ENCODE data around the gene VWA5A.

The VWA5A gene, protein sequence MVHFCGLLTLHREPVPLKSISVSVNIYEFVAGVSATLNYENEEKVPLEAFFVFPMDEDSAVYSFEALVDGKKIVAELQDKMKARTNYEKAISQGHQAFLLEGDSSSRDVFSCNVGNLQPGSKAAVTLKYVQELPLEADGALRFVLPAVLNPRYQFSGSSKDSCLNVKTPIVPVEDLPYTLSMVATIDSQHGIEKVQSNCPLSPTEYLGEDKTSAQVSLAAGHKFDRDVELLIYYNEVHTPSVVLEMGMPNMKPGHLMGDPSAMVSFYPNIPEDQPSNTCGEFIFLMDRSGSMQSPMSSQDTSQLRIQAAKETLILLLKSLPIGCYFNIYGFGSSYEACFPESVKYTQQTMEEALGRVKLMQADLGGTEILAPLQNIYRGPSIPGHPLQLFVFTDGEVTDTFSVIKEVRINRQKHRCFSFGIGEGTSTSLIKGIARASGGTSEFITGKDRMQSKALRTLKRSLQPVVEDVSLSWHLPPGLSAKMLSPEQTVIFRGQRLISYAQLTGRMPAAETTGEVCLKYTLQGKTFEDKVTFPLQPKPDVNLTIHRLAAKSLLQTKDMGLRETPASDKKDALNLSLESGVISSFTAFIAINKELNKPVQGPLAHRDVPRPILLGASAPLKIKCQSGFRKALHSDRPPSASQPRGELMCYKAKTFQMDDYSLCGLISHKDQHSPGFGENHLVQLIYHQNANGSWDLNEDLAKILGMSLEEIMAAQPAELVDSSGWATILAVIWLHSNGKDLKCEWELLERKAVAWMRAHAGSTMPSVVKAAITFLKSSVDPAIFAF

DNA sequence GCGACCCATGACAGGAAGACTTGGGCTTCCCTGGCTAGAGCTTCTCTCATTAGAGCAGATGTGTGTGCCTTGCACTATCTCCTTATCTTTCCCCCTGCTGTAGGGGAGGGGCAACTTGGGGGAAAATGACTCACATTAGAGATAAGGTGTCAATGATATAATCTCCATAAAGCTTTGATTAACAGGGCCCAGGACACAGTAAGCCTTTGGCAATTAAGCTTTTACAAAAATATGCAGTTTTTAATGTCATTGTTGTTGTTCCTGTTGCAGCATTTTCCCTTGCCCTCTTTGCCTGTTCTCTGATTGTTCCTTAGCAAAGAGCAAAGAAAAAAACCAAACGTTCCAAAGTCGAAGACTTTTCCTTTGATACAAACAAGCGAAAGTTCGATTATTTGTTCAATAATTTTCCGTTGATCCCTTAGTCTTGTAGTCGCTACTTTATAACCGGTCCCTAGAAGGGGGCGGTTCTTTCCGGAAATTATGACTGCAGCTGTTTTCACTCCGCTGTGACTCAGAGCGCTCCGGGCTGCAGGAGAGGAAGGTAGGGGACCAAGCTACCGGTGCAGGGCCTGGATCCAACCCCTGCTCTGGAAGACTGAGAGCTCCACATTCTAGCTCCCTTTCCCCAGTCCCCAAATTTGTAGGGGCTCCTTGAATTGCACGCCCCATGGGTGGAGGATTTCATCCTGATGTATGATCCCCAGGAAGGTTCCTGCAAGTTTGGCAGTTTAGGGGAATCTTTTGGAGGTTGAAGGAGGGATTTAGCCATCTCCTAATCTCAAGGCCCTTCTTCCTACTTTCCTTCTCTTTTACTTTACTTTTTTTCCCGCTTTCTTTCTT is at the start of gene VWA5A:
Gene VWA5A (plus strand): TSS at position 509 of the 840 bp plus-strand sequence. CDS start 2,062 bp downstream, outside the sequence.
- DNase-seq: peak; percentile 77

DNA sequence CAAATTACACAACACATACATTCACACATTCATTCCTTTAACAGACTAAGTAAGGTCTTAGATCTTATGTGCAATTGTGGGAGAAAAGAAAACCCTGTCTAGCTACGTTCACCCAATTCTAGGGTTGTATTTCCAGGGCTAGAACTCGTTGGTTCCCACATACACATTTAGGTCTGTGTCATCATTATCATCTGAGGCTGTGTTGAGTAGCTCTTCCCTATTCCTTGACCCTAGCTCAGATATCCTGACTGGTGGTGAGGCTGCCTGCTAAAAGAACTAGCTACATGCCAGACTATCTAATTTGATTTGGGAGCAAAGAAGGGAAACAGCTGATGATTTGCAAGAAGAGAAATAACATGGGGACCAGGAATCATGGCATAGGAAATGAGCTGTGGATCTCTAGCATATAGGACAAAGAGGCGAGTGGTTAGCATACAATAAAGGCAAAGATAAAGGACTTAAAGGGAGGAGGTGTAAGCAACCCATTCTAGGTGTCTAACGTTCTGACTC is 46.6 kb upstream of the VWA5A start:
- no peak for DNase-seq

DNA sequence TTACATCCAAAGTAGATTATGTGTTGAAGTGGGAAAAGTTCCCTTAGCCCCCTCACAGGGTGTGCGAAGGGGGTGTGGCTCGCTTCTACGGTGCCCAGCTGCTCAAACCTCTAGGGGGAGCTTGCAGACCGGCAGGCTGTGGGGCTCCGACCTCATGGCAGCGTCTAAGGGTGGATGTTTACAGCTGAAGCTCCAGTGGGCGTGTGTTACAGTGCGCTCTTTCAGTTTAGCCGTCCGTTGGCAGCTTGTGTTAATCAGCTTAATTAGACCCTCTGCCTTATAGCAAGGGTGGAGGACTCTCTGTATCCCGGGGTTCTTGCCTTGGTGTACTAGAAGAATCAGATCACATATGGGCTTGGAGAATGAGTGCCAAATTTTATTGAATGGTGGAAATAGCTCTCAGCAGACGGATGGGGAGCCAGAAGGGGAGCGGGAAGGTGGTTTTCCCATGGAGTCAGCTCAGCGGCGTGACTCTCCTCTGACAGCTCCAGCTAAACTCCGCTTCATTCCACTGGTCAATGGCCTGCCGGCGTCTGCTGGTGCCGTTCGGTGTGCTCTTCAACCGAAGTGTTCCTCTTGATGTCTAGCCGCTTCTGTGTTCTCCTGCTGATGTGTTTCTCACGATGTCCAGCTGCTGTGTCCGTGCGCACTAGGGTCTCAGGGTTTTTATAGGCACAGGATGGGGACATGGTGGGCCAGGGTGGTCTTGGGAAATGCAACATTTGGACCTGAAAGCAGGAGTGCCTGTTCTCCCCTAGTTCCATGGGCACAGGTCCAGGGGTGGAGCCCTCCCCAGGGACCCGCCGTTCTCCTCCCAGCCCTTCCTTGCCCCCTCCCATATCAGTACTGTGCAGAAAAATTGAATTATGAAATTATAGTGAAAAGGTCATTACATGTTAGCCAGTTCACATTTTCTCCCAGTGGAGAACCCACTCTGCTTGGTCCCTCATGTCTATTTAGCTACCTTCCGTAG is 45.5 kb upstream of the VWA5A start:
- peak; percentile 15 for DNase-seq

DNA sequence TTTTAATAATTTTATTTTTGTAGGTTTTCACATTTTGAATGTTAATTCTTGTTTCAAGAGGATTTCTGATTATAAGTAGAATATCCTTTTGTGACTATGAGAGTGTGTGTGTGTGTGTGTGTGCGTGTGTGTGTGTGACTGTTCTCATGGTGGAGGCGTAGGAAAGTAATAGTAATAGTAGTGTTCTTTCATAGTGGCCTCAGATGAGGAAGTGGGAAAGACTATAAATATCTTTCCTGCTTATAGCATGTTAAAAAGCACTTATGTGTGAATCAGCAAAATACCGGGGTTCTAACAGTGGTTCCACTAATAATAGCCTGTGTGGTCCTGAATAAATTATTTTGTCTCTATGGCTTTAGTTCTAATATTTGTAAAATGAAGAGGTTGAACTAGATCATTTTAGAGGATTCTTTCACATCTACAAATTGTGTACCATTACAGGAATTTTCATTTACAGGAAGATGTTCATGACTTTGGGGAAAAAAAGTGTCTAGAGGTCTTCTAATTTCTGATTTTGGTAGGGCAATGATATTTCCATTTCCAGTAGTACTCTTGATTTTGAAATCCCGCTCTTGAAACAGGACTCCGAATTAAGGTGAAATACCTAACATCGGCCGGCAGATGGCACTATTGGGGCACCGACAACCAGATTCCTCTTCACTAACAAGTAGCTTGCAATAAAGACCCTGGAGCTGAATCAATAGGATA is 44.2 kb upstream of the VWA5A start:
- DNase-seq: peak; percentile 47

DNA sequence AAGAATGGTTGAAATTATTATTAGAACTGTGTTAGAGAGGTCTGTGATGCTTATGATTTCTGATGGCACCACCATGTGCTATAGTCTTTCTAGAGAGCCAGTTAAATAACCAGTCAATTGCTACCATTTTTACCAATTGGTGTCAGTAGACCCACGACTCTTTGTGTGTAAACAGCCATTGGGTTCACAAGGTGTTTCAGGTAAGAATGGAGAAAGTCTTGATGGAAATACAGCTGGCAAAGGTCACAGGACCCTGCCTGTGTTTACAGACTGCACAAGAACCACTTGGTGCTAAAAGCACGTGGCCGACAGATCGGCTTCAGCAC is 43.7 kb upstream of the VWA5A start:
- DNase-seq: no peak

DNA sequence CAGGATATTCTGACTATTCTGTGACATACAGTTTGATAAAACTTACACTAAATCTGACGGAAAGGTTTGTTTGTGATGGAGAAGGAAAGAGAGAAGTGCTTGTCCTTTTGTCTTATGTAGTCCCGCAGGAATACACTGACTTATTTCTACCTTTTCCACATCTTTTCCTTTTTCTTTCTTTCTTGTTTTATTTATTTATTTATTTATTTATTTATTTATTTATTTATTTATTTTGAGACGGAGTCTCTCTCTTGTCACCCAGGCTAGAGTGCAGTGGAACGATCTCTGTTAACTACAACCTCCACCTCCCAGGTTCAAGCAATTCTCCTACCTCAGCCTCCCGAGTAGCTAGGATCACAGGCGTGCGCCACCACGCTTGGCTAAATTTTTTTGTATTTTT is 43.1 kb upstream of the VWA5A start:
- no peak for DNase-seq

DNA sequence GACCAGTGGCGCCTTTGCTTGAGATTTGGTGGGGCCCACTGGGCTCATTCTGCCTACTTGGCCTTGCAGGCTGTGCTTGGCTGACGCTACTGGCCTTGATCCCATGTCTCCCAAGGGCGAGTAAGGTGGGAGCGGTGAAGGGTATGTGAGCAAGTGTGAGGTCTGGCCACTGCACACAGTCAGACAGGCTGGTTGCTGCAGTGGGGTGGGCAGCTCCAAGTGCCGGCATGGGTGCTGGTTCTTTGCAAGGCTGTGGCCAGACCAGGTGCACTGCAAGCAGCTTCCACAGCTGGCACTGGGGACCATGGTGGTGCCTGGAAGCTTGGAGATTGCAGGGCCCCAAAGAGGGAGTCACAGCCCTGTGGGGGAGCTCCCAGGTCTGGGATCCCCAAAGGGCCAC is 40.7 kb upstream of the VWA5A start:
- no peak for DNase-seq

DNA sequence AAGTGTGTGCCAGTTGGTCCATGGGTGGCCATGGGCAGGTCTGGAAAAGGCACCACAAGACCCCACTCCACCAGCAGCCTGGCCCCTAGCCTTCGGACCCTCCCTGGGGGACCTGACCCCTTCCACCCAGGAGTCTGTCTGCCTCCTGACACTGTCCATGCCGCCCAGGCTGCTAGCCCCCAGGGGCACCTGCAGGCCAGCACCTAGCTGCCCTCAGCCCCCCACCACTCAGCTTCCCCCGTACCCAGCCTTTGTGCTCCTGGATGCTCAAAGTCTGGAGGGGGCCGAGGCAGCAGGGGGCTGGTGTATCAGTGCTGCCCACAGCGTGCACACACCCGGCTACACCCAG is 39.8 kb upstream of the VWA5A start:
- DNase-seq: no peak

DNA sequence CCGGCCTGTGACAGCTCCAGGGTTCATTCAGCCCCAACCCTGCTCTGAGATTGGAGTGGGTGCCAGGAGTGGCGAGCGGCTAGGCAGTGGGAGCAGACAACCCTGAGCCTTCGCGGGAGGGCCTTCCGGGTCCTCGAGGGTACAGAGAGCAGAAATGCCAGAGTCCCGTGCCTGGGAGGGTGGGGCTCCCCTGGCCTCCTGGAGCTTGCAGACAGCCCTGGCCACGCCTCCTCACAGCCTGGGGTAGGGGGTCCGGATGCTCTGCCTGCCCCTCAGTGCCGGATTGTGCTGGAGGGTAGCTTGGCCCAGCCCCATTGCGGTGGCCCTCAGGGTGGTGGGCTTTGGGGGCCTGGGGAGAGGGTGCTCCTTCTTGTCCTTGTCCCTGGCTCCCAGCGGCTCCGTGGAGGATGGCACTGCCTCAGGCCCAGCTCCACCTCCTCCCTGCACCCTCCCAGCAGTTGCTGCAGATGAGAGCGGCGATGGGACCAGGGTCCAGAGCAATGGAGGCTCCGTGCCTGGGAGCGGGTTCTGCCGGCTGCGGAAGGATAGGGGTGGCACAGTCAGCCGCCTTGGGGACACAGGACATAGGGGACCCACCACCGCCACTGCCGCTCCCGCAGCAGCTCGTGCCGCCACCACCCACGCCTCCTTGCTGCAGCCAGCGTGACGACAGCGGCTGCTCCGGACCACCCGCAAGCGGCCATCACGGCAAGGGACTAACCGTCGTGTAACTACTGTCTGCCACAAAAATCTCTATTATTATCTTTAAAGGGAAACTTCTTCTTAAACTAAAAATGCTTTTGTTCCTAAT is 39.2 kb upstream of the VWA5A start:
- no peak for DNase-seq

DNA sequence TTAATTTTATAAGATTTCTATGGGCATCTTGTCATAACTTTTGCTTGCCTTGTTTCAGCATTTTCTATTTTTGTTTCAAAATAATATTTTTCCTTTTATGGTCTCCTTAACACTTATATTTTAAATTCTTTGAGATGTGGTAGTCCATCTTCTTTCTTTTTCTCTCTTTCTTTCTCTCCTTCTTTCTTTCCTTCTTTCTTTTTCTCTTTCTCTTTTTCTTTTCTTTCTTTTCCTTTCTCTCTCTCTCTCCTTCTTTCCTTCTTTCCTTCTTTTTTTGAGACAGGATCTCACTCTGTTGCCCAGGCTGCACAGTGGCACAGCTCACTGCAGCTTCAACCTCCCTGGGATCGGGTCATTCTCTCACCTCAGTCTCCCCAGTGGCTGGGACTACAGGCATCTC is 38.0 kb upstream of the VWA5A start:
- no peak for DNase-seq

DNA sequence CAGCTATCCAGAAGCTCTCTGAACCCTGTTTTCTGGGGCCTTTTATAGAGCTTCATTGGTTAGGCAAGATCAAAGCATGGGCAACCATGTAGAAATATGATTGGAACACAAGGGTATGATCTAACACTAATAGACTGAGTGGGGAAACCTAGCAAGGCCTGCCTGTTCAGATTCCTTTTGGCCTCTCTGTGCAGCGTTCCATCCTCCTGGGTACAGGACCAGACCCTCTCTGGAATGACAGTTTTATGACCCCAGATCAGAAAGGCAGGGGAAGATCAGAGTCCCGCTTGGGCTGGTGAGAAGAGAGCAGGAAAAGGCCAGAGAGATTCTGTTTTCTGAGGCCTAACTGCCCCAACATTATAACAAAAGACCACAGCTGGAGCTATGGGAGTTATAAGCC is 36.7 kb upstream of the VWA5A start:
- DNase-seq: no peak

DNA sequence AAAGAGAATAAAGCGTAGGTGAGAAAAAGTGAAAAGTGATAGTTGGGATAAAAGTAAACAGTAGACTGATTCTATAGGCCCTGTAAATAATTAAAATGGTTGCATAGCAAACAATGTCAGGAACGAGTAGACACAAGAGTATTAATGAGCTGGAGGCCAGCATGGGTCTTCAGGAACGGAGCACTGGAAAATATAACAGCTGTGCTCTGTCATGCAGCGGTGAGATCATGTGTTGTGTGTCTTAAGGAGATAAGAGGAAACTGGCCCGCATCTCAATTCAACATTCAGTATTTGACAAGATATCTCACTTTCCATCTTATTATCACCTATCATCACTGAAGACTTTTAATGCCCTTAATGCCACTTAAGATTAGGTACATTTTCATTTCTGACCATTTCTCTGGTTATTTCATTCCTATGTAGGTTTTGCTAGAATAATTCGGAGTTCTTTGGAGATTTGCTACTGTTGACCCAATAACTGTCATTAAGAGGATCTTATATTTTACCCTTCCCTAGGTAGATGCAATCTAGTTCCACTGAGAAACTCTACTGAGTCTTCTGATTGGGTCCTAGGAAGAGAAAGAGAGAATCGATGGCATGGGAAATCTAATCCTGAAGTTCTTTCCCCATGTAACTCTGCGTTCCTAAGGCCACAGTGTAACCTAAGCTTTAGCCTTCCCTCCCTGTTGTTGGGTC is 35.5 kb upstream of the VWA5A start:
- no peak for DNase-seq

DNA sequence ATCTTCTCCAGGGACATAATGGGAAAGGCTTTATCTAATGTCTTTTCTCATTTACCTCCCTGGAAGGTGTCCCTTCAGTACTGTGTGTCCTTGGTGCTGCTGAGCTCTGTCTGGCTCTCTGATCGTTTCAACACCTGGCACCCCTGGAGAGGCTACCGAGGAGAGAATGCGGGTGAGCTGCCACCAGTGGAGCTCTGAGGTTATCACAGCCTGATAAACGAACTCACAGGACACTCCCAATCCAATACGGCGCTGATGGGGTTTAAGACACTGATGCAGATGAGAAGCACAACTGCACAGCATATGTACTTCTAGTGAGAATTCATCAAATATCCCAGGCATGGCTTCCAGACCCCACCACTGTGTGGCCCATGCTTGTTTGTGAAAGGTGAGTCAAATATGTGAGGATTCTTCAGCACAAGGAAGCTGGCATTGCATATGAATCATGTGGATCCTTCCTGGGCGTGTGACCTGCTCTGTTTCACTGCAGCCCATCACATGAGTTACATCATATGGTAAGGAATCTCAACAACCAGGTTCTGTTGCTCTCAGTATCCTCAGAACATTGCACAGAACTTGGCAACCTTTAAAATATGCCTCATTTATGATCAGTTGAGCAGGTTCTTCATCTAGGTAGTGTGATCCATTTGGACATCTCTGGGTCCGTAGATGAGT is 34.8 kb upstream of the VWA5A start:
- DNase-seq: no peak

DNA sequence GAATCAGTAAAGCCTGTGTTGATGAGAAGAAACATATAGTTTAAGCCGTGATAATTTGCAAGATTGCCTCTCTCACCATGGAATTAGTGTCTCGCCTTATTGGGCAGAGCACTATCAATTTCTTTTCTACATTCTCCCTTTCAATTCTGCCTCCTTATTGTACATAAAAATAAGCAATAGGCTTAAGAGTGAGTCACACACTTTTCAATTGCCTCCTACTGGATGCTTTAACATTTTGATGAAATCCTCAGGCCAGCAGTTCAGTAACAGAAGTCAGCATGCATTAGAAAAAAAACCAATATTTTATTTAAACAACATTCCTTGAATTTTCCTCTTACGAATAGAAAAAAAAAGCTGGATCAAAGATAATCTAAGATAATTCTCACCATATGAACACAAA is 33.8 kb upstream of the VWA5A start:
- no peak for DNase-seq

DNA sequence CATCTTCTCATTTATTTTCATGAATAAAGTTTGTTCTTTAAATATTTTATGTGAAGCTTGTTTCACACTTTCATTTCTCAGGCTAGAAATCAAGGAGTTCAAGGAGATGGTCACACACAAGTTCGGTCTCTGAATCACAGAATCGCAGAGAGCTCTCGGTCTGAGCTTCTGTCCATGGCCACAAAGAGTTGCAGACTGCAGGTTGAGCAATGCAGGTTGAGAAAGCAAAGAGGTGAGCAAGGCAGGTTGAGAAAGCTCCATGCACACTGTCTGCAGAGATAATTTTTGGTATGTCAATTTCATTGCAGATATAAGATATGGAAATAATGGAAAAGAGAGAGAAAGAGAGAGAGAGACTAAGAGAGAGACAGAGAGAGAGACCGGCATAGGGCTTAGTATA is 32.9 kb upstream of the VWA5A start:
- no peak for DNase-seq

DNA sequence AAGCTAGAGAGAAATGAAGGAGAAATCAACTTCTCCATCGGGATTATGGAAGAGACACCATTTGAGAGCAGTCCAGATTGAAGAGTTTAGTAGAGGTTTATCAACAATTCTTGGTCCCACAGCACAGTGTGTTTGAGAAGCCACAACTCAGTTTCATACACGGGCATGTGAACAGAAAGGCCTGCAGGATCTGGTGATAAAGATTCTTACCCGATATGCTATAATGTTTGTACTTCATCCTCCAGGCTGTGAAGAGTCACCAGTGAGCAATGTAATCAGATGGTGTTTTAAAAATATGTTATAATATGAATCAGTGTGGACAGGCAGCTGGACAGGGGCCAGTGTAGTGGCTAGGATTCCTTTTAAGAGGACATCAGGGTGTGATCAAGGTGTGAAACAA is 29.7 kb upstream of the VWA5A start:
- DNase-seq: no peak

DNA sequence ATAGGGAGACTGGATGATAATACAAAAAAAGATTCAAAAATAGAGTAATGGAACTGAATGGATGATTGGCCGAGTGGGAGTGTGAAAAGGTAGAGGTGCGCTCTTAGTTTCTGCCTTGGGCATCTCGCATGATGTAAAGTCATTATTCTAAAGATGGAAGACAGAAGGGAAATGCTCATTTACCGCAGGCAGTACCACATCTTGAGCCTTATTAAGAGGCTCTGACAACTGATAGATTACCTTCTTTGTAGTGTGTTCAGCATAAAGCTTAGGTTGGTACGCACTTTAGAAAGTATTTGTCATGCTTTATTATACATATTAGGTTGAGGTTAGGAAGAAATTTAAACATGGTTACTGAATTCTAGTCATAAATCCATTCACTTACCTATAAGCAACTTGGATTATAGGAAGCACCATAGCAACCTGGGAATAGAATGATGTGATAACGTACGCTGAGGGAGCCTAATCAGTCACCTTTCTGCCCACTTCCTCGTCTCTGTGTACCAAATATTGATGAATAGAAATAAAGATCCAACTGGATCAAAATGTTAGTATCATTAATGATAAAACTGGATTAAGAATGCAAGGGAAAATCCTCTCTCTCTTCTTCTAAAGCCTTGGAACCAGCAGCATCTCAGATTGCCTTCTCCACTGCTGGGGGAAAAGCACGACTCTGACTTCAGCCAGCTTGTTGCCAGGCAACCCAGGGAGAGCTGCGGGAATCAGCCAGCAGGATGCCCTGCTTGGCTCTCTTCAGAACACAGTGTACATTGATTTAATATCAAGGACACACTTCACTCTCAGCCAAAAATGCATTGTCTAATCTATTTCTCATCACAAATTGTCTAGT is 29.0 kb upstream of the VWA5A start:
- no peak for DNase-seq

DNA sequence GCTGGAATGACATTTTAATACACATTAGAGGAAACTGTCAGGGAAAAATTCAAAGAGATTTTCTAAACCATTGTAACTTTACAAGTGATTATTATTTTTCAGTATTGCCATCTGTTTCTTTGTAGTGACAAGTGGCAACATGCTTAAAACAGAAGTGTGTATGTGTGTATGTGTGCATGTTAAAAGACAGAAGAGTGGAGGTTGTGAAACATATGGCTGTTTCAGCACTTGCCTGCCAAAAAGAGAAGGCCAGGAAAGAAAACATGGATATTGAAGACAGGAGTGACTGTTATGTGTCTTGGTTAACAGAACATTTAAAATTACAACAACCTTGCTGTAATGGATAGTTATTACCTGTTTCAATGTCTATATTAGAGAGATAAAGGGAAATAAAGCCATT is 24.3 kb upstream of the VWA5A start:
- no peak for DNase-seq

Measured in stimulated activated naive CD4-positive, alpha-beta T cell treated with Interleukin-2 at 50 U/mL for 16 hours (primary cell).